NCI-H2081 treated with DMSO at 0.1 percent for 48 hours (cell line): ENCODE measurements around the gene CARD11.

ENCODE experiments used
- DNase-seq: peaks from one replicate; lab custom pipeline; 2025; lab: John Stamatoyannopoulos, UW

The CARD11 gene

GRCh38 chr7:2981103-2981480 lies 62.6 kb downstream of the CARD11 start:
- no peak for DNase-seq

GRCh38 chr7:2980401-2981102 lies 63.1 kb downstream of the CARD11 start:
- no peak for DNase-seq

GRCh38 chr7:2979951-2980350 lies 63.7 kb downstream of the CARD11 start:
- no peak for DNase-seq

- no peak for DNase-seq
Observed at GRCh38 chr7:2979201-2979631, 64.5 kb downstream of the CARD11 start.

GRCh38 chr7:2978408-2978807 lies 65.3 kb downstream of the CARD11 start:
- DNase-seq, result no peak

- no peak for DNase-seq
Observed at GRCh38 chr7:2975821-2976371, 67.8 kb downstream of the CARD11 start.

- DNase-seq, result no peak
Observed at GRCh38 chr7:2974093-2974819, 69.4 kb downstream of the CARD11 start.

- DNase-seq, result no peak
Observed at GRCh38 chr7:2972835-2973161, 70.9 kb downstream of the CARD11 start.

- no peak for DNase-seq
Observed at GRCh38 chr7:2971914-2972834, 71.5 kb downstream of the CARD11 start.

GRCh38 chr7:2970861-2971260 lies 72.8 kb downstream of the CARD11 start:
- no peak for DNase-seq

GRCh38 chr7:2970307-2970664 lies 73.4 kb downstream of the CARD11 start:
- no peak for DNase-seq

GRCh38 chr7:2969398-2970306 lies 74.0 kb downstream of the CARD11 start:
- DNase-seq, result no peak

- DNase-seq, result no peak
Observed at GRCh38 chr7:2968616-2969397, 74.9 kb downstream of the CARD11 start.

GRCh38 chr7:2968176-2968575 lies 75.5 kb downstream of the CARD11 start:
- DNase-seq, result no peak

GRCh38 chr7:2967705-2968104 lies 76.0 kb downstream of the CARD11 start:
- DNase-seq, result no peak

GRCh38 chr7:2967253-2967652 lies 76.4 kb downstream of the CARD11 start:
- no peak for DNase-seq

- no peak for DNase-seq
Observed at GRCh38 chr7:2966466-2967078, 77.1 kb downstream of the CARD11 start.

GRCh38 chr7:2965745-2966270 lies 77.9 kb downstream of the CARD11 start:
- no peak for DNase-seq

- DNase-seq, result no peak
Observed at GRCh38 chr7:2965301-2965700, 78.4 kb downstream of the CARD11 start.

GRCh38 chr7:2964208-2964607 lies 79.5 kb downstream of the CARD11 start:
- DNase-seq, result no peak
